ENCODE results near the gene LRCOL1.
A peak's percentile ranks its signal among the peaks of the same experiment; 100 is the strongest.

GRCh38 chr12:132559652-132560363, 50.6 kb downstream of the LRCOL1 start:
- 0 out of 2 replicates have a peak, but pooled peaks have one; percentile 3 for TF ChIP-seq CTCF (IDR thresholded peaks at IDR 0.05)
- no peak for TF ChIP-seq ZFX (IDR thresholded peaks at IDR 0.05; ENCODE audit: borderline replicate concordance)
